ENCODE data around the gene GPSM3. TPM values are rescaled to one million over a fixed set of nuclear protein-coding genes. Genes with fewer than 3 reads are reported as not detected.

GPSM3 gene
- total RNA-seq, 1 donor from 2014 or later = 15.7 TPM

DNA sequence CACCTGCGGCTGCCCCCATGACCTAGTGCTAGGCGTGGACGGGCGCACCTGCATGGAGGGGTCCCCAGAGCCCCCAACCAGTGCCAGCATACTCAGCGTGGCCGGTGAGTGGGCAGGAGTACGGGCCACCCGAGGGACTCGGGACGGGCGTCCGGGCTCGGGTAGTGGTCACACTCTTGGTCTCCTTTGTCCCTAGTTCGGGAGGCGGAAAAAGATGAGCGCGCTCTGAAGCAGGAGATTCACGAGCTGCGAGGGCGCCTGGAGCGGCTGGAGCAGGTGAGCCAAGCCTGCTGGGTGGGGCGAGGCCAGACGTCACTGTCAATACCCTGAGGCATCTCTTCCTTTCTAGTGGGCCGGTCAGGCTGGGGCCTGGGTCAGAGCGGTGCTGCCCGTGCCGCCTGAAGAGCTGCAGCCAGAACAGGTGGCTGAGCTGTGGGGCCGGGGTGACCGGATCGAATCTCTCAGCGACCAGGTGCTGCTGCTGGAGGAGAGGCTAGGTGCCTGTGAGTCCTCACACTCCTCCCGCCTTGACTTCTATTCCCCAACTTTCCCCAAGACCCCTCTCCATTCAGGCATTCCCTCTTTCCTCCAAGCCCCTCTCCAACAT lies 25.2 kb downstream of the GPSM3 start:
- TF ChIP-seq, protein P1, sequence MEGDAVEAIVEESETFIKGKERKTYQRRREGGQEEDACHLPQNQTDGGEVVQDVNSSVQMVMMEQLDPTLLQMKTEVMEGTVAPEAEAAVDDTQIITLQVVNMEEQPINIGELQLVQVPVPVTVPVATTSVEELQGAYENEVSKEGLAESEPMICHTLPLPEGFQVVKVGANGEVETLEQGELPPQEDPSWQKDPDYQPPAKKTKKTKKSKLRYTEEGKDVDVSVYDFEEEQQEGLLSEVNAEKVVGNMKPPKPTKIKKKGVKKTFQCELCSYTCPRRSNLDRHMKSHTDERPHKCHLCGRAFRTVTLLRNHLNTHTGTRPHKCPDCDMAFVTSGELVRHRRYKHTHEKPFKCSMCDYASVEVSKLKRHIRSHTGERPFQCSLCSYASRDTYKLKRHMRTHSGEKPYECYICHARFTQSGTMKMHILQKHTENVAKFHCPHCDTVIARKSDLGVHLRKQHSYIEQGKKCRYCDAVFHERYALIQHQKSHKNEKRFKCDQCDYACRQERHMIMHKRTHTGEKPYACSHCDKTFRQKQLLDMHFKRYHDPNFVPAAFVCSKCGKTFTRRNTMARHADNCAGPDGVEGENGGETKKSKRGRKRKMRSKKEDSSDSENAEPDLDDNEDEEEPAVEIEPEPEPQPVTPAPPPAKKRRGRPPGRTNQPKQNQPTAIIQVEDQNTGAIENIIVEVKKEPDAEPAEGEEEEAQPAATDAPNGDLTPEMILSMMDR (conservative IDR thresholded peaks at IDR 0.05; ENCODE audit: low read depth, low read length) = no peak
- H3K4me3 ChIP-seq (ENCODE audit: low read depth, low read length) = no peak overlapping the region
- DNase-seq (ENCODE audit: low read depth) = no peak

DNA sequence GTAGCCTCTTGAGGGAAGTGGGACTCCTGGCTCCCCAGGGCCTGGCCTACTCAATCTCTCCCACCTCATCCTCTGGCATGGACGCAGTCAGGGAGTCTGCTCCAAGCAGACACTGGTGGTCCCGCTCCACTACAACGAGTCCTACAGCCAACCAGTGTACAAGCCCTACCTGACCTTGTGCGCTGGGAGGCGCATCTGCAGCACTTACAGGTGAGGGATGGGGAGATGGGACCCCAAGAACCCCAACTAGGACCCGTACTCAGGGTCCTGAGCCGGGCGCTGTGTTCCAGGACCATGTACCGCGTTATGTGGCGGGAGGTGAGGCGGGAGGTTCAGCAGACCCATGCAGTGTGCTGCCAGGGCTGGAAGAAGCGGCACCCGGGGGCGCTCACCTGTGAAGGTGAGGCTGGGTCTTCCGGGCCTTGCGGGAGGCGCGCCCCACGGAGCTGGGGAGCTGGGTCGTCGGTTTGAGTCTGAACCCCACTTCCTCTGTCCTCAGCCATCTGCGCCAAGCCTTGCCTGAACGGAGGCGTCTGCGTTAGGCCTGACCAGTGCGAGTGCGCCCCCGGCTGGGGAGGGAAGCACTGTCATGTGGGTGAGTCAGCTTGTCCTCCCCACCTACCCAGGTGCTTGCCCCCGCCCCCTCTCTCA lies 25.9 kb downstream of the GPSM3 start:
- no peak overlapping the region for H3K4me3 ChIP-seq (ENCODE audit: low read depth, low read length)
- DNase-seq (ENCODE audit: low read depth) = no peak
- TF ChIP-seq, protein P1 (conservative IDR thresholded peaks at IDR 0.05; ENCODE audit: low read depth, low read length) = no peak

DNA sequence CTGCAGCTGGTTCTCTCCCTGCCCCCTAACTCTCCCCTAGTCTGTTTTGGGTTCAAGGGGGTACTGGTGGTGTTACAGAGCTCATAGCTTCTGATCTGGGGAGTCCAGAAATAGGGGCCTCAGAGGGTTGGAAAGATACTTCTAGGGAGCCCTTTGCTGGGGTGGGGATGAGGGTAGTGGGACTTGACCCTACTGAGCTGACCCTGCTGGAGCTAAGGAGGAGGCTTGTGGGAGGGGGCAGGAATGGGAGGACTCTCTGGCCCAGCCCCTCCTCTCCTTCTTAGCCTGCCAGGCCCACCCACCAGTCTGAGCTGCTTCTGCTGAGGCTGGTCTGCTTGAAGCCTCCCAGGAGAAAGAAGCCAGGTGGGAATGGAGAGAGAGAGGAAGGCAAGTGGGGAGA lies 28.1 kb downstream of the GPSM3 start, which contains the start of gene EGFL8:
Gene EGFL8, plus strand, starts transcription at position 301 of the 400 bp plus-strand sequence. CDS start 1,571 bp downstream, outside the sequence.
- TF ChIP-seq, protein P1 (conservative IDR thresholded peaks at IDR 0.05; ENCODE audit: low read depth, low read length) = no peak
- no peak for DNase-seq (ENCODE audit: low read depth)
- no peak within 1 kb of the TSS for H3K4me3 ChIP-seq (ENCODE audit: low read depth, low read length)

DNA sequence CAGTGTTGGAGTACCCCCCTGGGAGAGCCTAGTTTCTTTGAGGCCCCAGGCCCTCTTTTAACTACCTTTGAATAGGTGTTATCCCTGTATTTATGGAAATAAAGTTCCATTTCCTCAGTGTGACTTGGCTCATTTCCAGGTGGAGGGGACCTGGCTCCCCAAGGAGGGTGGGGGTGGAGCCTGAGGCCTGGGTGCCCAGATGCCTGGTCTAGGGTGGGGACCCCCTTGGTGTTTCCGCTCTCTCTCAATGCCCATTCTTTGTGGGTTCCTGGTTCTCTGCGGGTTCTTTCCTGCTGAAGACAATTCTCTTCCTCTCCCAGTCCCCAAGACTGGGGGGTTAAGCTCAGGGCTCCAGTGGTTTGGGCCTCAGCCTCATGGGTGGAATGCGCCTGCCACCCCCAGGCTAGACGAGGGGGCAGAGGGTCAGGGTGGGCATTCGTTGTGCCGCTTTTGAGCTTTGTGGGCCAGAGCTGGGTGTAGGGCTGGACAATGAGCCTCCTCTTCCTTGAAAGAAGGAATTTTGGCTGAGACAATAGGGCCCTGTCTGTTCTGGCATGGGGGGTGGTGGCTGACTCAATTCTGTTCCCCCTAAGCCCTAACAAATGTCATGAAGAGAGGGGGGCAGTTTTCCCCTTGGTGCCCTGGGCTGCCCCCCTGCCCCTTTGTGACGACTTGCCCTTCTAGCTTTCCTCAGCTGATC lies 28.7 kb downstream of the GPSM3 start:
- TF ChIP-seq, protein P1 (conservative IDR thresholded peaks at IDR 0.05; ENCODE audit: low read depth, low read length) = no peak
- no peak for DNase-seq (ENCODE audit: low read depth)
- H3K4me3 ChIP-seq (ENCODE audit: low read depth, low read length) = no peak overlapping the region

DNA sequence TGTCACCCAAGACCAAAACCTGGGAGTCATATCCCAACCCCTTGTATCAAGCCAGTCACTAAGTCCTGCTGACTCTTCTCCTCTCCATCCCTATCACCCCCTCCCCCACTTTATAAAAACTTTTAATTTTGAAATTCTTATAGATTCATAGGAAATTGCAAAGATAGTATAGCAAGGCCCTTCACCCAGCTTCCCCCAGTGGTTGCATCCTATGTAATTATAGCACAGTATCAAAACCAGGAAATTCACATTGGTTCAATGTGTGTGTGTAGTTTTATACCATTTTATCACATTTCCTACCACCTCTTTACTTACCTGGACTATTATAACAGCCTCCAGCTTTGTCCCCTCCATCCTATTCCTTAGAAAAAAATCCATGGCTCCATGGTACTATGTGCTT lies 34.4 kb downstream of the GPSM3 start:
- TF ChIP-seq, protein P1 (conservative IDR thresholded peaks at IDR 0.05; ENCODE audit: low read depth, low read length) = no peak
- no peak overlapping the region for H3K4me3 ChIP-seq (ENCODE audit: low read depth, low read length)
- no peak for DNase-seq (ENCODE audit: low read depth)

DNA sequence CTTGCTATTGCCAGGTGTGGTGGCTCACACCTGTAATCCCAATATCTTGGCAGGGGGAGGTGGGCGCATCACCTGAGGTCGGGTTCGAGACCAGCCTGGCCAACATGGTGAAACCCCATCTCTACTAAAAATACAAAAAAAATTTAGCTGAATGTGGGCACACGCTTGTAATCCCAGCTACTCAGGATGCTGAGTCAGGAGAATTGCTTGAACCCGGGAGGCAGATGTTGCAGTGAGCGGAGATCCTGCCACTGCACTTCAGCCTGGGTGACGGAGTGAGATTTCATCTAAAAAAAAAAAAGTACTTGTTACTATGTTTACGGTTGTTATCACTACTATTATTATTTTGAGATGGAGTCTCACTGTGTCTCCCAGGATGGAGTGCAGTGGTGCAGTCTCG lies 35.6 kb downstream of the GPSM3 start:
- TF ChIP-seq, protein P1 (conservative IDR thresholded peaks at IDR 0.05; ENCODE audit: low read depth, low read length) = no peak
- H3K4me3 ChIP-seq (ENCODE audit: low read depth, low read length) = no peak overlapping the region
- no peak for DNase-seq (ENCODE audit: low read depth)

Measured in epithelial cell of proximal tubule (primary cell).